ENCODE results near the gene NOS3. TPM values are rescaled to one million over a fixed set of nuclear protein-coding genes. Genes with fewer than 3 reads are reported as not detected.

The NOS3 gene
- total and polyA plus RNA-seq, 2 of the 13 experiments (the other 11 are each of a cell fraction or from before 2014, with no cell fraction given): 3.7 to 7.5 TPM

DNA sequence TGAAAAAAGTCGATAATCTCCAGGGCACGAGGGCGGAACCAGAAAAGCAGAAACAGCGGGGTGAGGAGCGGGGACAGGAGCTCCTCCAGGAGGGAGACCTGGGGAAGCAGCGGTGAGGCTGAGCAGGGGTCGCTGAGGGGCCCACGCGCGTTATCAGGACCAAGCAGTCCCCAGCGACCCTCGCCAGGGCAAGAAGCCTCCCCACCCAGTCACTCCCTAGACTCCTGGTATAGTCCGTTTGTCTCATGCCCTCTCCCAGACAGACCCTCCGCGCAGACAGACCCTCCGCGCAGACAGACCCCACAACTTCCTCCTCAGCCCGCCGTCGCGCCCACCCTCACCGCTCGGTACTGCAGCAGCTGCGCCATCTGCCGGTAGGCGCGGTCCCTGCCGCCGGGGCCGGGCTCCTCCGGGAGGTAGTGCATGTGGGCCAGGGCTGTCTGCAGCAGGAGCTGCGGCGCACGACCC lies 27.2 kb downstream of the NOS3 start (continued):
- TF ChIP-seq, protein P1, sequence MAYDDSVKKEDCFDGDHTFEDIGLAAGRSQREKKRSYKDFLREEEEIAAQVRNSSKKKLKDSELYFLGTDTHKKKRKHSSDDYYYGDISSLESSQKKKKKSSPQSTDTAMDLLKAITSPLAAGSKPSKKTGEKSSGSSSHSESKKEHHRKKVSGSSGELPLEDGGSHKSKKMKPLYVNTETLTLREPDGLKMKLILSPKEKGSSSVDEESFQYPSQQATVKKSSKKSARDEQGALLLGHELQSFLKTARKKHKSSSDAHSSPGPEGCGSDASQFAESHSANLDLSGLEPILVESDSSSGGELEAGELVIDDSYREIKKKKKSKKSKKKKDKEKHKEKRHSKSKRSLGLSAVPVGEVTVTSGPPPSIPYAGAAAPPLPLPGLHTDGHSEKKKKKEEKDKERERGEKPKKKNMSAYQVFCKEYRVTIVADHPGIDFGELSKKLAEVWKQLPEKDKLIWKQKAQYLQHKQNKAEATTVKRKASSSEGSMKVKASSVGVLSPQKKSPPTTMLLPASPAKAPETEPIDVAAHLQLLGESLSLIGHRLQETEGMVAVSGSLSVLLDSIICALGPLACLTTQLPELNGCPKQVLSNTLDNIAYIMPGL (CRISPR knock-in tag; IDR thresholded peaks at IDR 0.05; ENCODE audit: borderline replicate concordance in 1 of 2, low read depth in 1 of 2): peak; percentile 85 to 95
- TF ChIP-seq, protein P2, sequence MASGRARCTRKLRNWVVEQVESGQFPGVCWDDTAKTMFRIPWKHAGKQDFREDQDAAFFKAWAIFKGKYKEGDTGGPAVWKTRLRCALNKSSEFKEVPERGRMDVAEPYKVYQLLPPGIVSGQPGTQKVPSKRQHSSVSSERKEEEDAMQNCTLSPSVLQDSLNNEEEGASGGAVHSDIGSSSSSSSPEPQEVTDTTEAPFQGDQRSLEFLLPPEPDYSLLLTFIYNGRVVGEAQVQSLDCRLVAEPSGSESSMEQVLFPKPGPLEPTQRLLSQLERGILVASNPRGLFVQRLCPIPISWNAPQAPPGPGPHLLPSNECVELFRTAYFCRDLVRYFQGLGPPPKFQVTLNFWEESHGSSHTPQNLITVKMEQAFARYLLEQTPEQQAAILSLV (CRISPR knock-in tag; IDR thresholded peaks at IDR 0.05; ENCODE audit: borderline replicate concordance): 0 out of 2 replicates have a peak, but pooled peaks have one; percentile 33
- TF ChIP-seq, protein P3, sequence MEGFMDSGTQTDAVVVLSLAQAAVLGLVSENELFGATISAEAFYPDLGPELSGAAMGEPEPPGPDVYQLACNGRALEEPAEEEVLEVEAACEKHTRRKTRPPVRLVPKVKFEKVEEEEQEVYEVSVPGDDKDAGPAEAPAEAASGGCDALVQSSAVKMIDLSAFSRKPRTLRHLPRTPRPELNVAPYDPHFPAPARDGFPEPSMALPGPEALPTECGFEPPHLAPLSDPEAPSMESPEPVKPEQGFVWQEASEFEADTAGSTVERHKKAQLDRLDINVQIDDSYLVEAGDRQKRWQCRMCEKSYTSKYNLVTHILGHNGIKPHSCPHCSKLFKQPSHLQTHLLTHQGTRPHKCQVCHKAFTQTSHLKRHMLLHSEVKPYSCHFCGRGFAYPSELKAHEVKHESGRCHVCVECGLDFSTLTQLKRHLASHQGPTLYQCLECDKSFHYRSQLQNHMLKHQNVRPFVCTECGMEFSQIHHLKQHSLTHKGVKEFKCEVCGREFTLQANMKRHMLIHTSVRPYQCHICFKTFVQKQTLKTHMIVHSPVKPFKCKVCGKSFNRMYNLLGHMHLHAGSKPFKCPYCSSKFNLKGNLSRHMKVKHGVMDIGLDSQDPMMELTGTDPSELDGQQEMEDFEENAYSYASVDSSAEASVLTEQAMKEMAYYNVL (CRISPR knock-in tag; IDR thresholded peaks at IDR 0.05; ENCODE audit: borderline replicate concordance): peak; percentile 54; the same call in 1 of the 2 replicates
- peak; percentile 47 for TF ChIP-seq XRCC5 (optimal IDR thresholded peaks at IDR 0.05; ENCODE audit: low read length)
- no peak for TF ChIP-seq HOXD1 (CRISPR knock-in tag; IDR thresholded peaks at IDR 0.05)
